GM12873 (cell line): ENCODE results near the gene MYLK2.

ENCODE experiments used
- TF ChIP-seq, protein P1 (sequence below): IDR thresholded peaks from 2 replicates; pipeline ENCODE4 v1.5.1; 2012; ENCODE audit warnings: low read depth, mild to moderate bottlenecking, moderate library complexity, low read length, control low read depth; ENCODE audit not compliant: insufficient read depth; ENCODE audit errors: missing control alignments

MYLK2 gene

DNA sequence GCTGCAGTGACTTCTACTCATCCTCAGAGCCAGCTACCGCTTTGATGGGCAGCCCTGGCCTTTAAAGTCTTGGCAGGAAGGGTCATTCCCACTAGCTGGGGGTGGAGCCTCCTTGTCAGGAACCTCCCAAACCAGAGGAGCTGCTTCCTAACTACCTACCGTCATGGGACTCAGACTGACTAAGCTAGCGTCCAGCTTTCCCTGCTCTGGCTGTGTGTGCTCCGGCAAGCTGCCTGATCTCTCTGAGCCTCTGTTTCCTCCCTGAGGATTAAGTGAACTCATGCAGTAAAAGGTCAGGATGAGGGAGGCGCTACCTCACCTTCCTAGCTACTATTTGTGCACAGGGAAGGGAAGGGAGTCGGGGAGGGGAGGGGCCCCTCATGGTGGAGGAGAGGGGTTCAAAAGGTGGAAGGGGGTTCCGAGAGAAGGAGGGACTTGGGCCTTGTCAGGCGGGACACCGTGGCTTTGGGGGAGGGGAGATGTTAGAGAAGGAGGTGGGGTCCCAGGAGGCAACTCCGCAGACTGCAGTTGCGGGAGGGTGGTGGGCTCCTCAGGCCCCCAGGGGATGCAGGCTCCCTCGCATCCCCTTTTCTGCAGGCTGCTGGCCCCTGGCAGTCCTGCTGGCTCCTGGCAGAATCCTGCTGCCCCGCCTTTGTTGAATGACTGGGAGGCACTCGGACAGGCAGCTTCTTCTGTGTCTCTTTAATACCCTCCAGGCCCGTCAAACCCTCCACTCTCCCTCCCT, 41.4 kb downstream of the MYLK2 start:
- TF ChIP-seq, protein P1, sequence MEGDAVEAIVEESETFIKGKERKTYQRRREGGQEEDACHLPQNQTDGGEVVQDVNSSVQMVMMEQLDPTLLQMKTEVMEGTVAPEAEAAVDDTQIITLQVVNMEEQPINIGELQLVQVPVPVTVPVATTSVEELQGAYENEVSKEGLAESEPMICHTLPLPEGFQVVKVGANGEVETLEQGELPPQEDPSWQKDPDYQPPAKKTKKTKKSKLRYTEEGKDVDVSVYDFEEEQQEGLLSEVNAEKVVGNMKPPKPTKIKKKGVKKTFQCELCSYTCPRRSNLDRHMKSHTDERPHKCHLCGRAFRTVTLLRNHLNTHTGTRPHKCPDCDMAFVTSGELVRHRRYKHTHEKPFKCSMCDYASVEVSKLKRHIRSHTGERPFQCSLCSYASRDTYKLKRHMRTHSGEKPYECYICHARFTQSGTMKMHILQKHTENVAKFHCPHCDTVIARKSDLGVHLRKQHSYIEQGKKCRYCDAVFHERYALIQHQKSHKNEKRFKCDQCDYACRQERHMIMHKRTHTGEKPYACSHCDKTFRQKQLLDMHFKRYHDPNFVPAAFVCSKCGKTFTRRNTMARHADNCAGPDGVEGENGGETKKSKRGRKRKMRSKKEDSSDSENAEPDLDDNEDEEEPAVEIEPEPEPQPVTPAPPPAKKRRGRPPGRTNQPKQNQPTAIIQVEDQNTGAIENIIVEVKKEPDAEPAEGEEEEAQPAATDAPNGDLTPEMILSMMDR, result no peak

DNA sequence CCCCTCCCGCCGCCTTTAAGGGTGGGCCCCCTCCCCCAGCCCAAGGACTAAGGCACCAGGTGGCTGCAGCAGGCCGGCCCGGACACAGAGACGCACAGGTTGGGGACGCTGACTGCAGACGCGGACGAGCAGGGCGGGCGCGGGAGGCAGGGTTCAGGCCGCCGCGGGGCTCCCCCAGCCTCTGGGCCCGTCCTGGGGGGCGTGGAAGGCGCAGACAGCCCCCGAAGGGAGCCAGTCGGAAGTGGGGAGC, 41.9 kb downstream of the MYLK2 start:
- TF ChIP-seq, protein P1, result no peak

DNA sequence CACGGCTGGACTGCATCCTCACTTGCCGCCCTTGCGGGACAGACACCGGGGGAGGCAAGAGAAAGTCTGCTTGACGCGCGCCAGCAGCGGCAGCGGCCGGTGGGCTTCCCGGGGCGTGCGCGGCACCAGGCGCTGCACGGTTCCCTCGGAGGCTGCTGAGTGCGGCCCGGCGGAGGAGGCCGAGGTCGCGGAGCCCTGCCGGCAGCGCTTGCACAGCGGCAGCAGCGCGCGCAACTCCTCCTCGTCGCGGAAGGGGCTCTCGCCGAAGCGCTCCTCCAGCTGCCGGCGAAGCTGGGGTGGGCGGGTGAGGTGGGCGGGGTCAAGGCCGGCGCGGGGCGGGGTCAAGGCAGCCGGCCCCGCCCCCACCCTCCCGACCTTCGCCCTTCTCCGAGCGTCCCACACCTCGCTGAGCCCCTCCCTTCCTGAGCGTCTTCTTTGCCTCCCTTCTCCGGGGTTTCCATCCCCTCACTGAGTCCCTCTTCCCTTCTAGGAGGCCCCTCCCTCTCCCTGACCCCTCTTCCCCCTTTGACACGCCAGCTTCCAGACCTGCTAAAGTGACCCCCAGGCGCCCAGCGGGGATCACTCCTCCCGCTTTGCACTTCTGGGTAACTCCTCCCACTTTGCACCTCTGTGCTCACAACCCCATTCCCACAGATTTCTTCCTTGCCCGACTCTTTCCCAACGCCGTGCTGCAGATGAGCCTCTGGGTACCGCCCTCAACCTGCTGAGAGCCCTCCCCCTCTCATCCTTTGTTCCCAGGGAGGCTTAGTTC, 42.4 kb downstream of the MYLK2 start:
- TF ChIP-seq, protein P1, result no peak

DNA sequence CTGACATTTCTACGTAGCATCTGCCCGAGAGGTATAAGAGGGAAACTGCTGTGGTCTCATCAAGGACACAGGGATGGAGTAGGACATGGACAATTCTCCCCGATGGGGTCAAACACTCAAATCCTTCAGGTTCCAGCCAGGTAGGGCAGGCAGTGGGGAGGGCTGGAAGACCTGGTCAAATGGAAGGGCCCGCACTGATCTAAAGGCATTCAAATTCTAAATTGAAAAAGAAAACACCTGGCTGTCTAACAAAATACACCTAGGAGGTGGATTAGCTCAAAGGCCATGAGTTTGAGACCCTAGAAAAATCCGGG, 43.0 kb downstream of the MYLK2 start:
- TF ChIP-seq, protein P1, result no peak

DNA sequence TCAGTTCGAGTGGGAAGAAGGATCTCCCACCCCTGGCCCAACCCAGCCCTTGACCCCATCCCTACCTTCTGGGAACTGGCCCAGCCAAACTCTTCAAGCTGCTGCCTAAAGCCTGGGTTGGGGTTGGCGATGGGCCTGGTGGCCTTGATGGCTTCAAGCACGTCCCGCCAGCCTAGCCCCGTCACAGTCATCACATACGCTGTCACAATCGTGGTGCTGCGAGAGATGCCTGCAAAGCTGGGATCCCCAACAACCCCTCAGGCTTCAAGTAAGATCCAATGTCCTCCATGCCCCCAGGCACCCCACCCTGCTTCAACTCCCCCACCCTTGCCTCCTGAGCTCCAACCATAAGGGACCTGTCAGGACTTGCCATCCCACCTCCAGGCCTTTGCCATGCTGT, 43.4 kb downstream of the MYLK2 start:
- TF ChIP-seq, protein P1, result no peak

DNA sequence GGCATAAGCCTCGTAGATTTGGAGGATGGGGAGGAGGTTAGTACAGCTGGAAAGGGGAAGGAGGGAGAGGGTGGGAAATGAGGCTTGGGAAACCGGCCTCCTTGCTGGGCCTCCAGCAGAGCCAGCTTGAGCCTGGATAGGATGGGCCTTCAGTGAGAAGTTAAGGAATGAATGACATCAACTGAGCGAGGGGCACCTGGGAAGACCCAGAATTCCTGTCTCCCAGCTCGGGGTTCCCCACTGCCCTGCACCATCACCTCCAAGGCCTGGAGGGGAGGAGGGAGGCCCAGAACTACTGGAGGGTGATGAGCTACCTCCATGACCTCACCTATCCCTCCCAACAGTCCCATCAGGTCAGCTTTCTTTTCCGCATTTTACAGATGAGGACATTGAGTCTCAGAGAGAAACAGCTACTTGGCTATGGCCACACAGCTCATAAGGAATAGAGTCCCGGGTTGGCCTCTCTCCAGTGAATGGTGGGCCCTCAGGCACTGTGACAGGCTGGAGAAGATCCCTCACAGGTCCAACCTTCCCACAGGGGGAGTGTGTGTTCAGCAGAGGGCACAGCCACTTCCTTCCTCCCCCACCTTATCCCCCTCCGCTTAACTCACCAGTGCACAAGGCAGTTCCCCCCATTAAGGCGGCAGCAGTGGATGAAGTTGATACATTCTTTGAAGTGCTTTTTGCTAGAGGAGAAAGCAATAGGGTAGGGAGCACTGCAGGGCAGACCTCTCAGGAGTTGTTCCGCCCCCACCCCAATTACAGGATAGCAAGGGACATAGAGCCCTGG, 44.3 kb downstream of the MYLK2 start:
- TF ChIP-seq, protein P1, result no peak
